HG02870 (cell line): Measurements from ENCODE around the gene WDR27.

Source experiments
- ATAC-seq: cut with Tn5 transposase; IDR thresholded peaks from one replicate; pipeline ENCODE4 v1.9.1; 2021; ENCODE audit warnings: mild to moderate bottlenecking, moderate library complexity; ENCODE audit not compliant: unreplicated experiment

WDR27 gene

GRCh38 chr6:169568314-169569087 lies 133.3 kb downstream of the WDR27 start:
- peak; percentile 50 for ATAC-seq

- no peak for ATAC-seq
Measured at GRCh38 chr6:169567819-169568218, 134.0 kb downstream of the WDR27 start.

GRCh38 chr6:169566961-169567750 lies 134.7 kb downstream of the WDR27 start:
- peak; percentile 42 for ATAC-seq

GRCh38 chr6:169566319-169566718 lies 135.5 kb downstream of the WDR27 start:
- ATAC-seq, result no peak

GRCh38 chr6:169564453-169565240 lies 137.2 kb downstream of the WDR27 start:
- ATAC-seq, result no peak

- no peak for ATAC-seq
Measured at GRCh38 chr6:169561665-169562064, 140.2 kb downstream of the WDR27 start.

- no peak for ATAC-seq
Measured at GRCh38 chr6:169559592-169559991, 142.2 kb downstream of the WDR27 start.

- no peak for ATAC-seq
Measured at GRCh38 chr6:169558774-169559441, 142.9 kb downstream of the WDR27 start.

- no peak for ATAC-seq
Measured at GRCh38 chr6:169558378-169558773, 143.5 kb downstream of the WDR27 start.

GRCh38 chr6:169557887-169558286 lies 143.9 kb downstream of the WDR27 start:
- ATAC-seq, result no peak

GRCh38 chr6:169556758-169557548 lies 144.9 kb downstream of the WDR27 start:
- ATAC-seq, result peak; percentile 100

GRCh38 chr6:169555971-169556617 lies 145.7 kb downstream of the WDR27 start:
- no peak for ATAC-seq

GRCh38 chr6:169545982-169546381 lies 155.8 kb downstream of the WDR27 start:
- ATAC-seq, result no peak

GRCh38 chr6:169543704-169544103 lies 158.1 kb downstream of the WDR27 start:
- ATAC-seq, result no peak

- no peak for ATAC-seq
Measured at GRCh38 chr6:169542491-169542890, 159.3 kb downstream of the WDR27 start.

- no peak for ATAC-seq
Measured at GRCh38 chr6:169539176-169539897, 162.5 kb downstream of the WDR27 start.

- no peak for ATAC-seq
Measured at GRCh38 chr6:169536446-169537170, 165.2 kb downstream of the WDR27 start.

GRCh38 chr6:169534039-169534421 lies 167.8 kb downstream of the WDR27 start:
- ATAC-seq, result no peak
